NCI-H345 treated with DMSO at 0.1 percent for 48 hours (cell line): ENCODE data around the gene TMEM114.

Experiments used
- DNase-seq: peaks from one replicate; lab custom pipeline; 2025; ENCODE audit not compliant: unreplicated experiment; lab: John Stamatoyannopoulos, UW

Gene TMEM114

GRCh38 chr16:8551388-8552332 is 38.7 kb downstream of the TMEM114 start:
- DNase-seq = no peak

DNA sequence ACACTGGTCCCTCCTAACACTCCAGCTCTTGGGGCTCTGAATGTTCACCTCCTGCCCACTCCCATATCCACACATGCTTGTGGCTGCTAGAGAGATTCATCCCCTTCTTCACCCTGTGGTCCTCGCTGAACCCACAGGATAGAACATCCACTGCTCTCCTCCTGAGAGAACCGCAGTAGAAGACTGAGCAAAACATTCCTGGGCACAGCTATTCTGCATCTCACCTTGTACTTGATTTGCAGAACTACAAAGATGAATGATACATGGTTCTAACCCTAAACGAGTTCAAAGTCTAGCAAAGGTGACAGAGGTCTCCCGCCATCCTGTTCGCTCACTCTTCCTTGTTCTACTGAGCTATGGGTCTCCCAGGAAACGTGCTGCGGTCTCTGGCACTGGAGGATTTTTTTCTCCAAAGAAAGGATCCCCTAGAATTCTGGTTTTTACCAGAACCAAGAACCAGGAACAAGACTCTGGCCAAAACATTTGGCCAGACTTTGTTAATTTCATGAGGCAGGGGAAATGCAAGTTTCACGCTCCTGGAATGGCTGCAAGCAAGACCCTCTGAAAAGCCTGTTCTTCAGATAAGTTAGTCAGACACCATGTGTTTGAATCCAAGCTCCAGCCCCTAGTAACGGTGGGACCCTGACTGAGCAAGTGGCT is 39.5 kb downstream of the TMEM114 start:
- no peak for DNase-seq

- no peak for DNase-seq
Observed at GRCh38 chr16:8549843-8550412, 40.4 kb downstream of the TMEM114 start.

- DNase-seq = no peak
Observed at GRCh38 chr16:8548166-8548565, 42.1 kb downstream of the TMEM114 start.

DNA sequence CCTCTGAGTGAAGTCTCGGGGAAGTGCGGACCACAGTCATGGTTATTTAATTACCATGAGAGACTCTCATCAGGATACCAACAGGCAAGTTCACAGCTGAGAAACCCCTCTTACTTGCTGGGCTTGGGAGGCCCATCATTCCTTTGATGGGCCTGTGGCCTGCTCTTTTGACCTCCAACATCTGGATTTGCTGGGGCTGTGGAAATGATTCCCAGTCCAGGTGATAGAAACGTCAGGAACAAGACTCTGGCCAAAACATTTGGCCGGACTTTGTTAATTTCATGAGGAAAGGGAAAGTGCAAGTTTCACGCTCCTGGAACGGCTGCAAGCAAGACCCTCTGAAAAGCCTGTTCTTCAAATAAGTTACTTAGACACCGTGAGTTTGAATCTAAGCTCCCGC is 42.5 kb downstream of the TMEM114 start:
- no peak for DNase-seq

DNA sequence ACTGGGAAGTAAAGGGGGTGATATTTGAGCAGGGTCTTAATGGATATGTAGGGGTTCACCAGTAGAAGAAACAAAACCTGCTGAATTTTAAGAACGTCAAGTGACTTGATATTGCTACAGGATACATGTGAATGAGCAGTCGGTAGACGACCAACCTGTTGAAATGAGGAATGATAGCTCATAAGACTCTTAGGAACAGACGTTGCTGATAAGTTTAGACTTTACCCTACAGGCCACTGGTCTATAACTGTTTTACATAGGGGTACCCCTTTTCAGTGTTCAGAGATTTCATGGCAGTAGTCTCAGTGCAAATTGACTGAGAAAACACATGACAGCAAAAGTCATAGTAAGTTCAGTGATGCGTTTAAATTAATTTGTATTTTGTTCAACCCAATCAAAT is 45.9 kb downstream of the TMEM114 start:
- no peak for DNase-seq

- DNase-seq = no peak
Observed at GRCh38 chr16:8543258-8543657, 47.1 kb downstream of the TMEM114 start.

- DNase-seq = no peak
Observed at GRCh38 chr16:8542393-8542792, 47.9 kb downstream of the TMEM114 start.

- DNase-seq = no peak
Observed at GRCh38 chr16:8541868-8542267, 48.4 kb downstream of the TMEM114 start.

DNA sequence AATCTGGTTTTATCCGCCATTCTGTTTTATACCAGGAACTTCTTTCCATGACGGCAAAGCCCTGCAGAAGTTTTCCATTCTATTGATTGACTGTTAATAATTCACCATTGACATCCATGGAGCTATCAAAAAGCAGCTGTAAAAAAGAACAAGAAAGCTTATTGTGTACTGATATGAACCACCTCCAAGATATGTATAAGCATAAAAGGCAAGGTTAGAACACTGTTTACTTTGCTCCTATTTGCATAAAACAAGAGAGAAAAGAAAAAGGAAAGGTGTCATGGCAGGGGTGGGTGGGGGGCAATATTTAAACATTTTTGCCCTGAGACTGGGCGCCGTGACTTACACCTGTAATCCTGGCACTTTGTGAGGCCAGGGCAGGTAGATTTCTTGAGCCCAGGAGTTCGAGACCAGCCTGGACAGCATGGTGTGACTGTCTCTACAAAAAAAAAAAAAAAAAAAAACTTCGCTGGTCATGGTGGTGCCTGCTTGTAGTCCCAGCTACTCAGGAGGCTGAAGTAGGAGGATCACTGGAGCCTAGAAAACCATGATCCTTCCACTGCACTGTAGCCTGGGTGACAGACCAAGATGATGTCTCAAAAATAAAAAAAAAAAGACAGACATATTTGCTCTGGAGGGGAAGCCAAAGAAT is 52.5 kb downstream of the TMEM114 start:
- no peak for DNase-seq

- no peak for DNase-seq
Observed at GRCh38 chr16:8533509-8533908, 56.8 kb downstream of the TMEM114 start.

DNA sequence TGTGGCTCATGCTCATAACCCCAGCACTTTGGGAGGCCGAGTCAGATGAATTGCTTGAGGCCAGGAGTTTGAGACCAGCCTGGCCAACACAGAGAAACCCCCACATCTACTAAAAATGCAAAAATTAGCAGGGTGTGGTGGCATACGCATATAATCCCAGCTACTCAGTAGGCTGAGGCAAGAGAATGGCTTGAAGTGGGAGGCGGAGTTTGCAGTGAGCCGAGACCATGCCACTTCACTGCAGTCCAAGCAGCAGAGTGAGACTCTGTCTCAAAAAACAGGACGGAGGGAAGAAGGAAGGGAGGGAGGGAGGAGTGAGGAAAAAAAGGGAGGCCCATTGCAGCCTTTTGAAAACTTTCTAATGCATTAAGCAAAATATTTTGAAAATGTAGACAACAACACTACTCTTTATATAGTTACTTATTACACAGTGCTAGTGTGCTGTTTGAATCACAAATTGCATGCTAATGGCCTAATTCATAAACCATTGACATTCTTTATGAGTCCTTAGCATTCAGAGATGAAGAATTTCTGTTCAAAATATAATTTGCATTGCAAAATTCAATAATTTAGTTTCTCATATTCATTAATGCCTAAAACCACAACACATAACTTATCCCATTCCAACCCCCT is 59.4 kb downstream of the TMEM114 start:
- DNase-seq = no peak

- no peak for DNase-seq
Observed at GRCh38 chr16:8528471-8528870, 61.8 kb downstream of the TMEM114 start.

GRCh38 chr16:8523932-8524331 is 66.4 kb downstream of the TMEM114 start:
- no peak for DNase-seq

DNA sequence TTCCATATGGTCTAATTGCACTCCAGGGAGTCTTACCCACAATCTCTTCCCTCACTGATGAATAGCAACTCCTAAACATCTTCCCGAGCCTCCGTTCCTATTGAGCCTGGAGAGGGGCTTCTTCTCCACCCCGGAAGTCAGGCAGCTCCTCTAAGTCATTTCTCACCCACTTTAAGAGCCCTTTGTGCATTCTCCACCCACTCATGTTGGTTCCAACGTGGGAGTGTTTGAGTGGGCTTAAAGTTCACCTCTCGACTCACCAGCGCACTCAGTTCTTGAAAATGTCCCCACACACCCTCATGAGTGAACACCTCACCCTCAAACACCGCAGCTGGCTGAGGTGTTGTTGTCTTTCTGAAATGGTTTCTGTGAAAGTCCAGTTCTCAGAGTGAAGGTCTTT is 67.6 kb downstream of the TMEM114 start:
- no peak for DNase-seq

- no peak for DNase-seq
Observed at GRCh38 chr16:8519643-8520042, 70.7 kb downstream of the TMEM114 start.
